MCF 10A (cell line): Measurements from ENCODE around the gene EID2B. TPM values are rescaled to one million over a fixed set of nuclear protein-coding genes. Genes with fewer than 3 reads are reported as not detected.
A peak's percentile ranks its signal among the peaks of the same experiment; 100 is the strongest.

Source experiments
- BruUV-seq: library from RNA; stranded (reverse); fragments of 400-500 nt; replicated peaks from 2 replicates; lab custom pipeline; 2021; lab: Mats Ljungman, UMichigan
- CTCF ChIA-PET: fragments of 300-600 bp; sonication (Branson Sonifier 250); formaldehyde crosslinking; extraction: SDS; loops from one replicate; lab custom pipeline; 2021; ENCODE audit warnings: antibody characterized with exemption, inconsistent platforms; lab: Yijun Ruan, JAX
- POLR2A ChIA-PET: fragments of 300-600, 350-650 bp; sonication (Branson Sonifier 250); formaldehyde crosslinking; extraction: SDS; loops from one replicate; lab custom pipeline; 2020; ENCODE audit warnings: antibody characterized with exemption, inconsistent platforms; lab: Yijun Ruan, JAX
- DNase-seq: peaks from one replicate; pipeline ENCODE4 v3.0.0-alpha.2; 2018; ENCODE audit not compliant: unreplicated experiment
- H3K27ac Mint-ChIP-seq: one replicate; pipeline ENCODE4 v1.8.0; 2022; ENCODE audit warnings: mild to moderate bottlenecking, low read depth, mixed read lengths; ENCODE audit not compliant: unreplicated experiment
- H3K27me3 Mint-ChIP-seq: one replicate; pipeline ENCODE4 v1.8.0; 2022; ENCODE audit warnings: mixed read lengths; ENCODE audit not compliant: insufficient read depth, unreplicated experiment
- H3K36me3 Mint-ChIP-seq: one replicate; pipeline ENCODE4 v1.8.0; 2022; ENCODE audit warnings: mild to moderate bottlenecking, moderate library complexity, mixed read lengths; ENCODE audit not compliant: insufficient read depth, unreplicated experiment
- H3K4me1 Mint-ChIP-seq: one replicate; pipeline ENCODE4 v1.8.0; 2022; ENCODE audit warnings: mixed read lengths; ENCODE audit not compliant: insufficient read depth, unreplicated experiment
- H3K4me3 Mint-ChIP-seq: one replicate; pipeline ENCODE4 v1.8.0; 2022; ENCODE audit warnings: mild to moderate bottlenecking, moderate library complexity, mixed read lengths; ENCODE audit not compliant: unreplicated experiment
- H3K9me3 Mint-ChIP-seq: one replicate; pipeline ENCODE4 v1.8.0; 2022; ENCODE audit warnings: mixed read lengths; ENCODE audit not compliant: unreplicated experiment
- CTCF ChIP-seq: fragments of 200-600 bp; IDR thresholded peaks from one replicate; pipeline ENCODE4 v1.8.0; 2022; ENCODE audit warnings: antibody characterized with exemption, mild to moderate bottlenecking; ENCODE audit not compliant: unreplicated experiment
- intact Hi-C: fragments of 100-400 bp; cut with micrococcal nuclease; formaldehyde crosslinking; loops from 2 replicates; pipeline ENCODE4 v1.14.1; 2022
- total RNA-seq: library from RNA; stranded (reverse); gene quantifications from 2 replicates; pipeline ENCODE4 v1.2.3, GENCODE V29; 2022

Gene EID2B
- total RNA-seq, 1 experiment from 2014 or later, result 2.0 TPM

GRCh38 chr19:39492788-39493187 is 39.9 kb downstream of the EID2B start:
- Mint-ChIP-seq H3K36me3 (peaks cover 48% of the 10 kb centered on the region), H3K27me3 (peaks cover 2% of the 10 kb centered on the region), H3K4me3 (no peak overlapping the region), H3K9me3 (no peaks in the 10 kb centered on the region), H3K4me1 (peaks cover 7% of the 10 kb centered on the region), H3K27ac (no peak overlapping the region)
- no peak for DNase-seq
- ChIA-PET POLR2A (interaction anchor here (0.6 kb wide), 1 partner anchor 1401 kb away, joined by 5 read pairs; no protein-coding TSS in a partner anchor), CTCF (interaction anchor here (0.7 to 1.6 kb wide), 3 partner anchors 18 to 53 kb away, joined by 3 read pairs; no protein-coding TSS in a partner anchor)
- intact Hi-C loops, result no loop called here
- TF ChIP-seq CTCF, result no peak
- BruUV-seq, result no TSS peak

- no peaks in the 10 kb centered on the region for H3K9me3 Mint-ChIP-seq
- no peaks in the 10 kb centered on the region for H3K27me3 Mint-ChIP-seq
- H3K4me1 Mint-ChIP-seq, result peaks cover 7% of the 10 kb centered on the region
- intact Hi-C loops, result no loop called here
- ChIA-PET CTCF (interaction anchor here (0.7 to 1.6 kb wide), 3 partner anchors 18 to 52 kb away, joined by 3 read pairs; no protein-coding TSS in a partner anchor), POLR2A (interaction anchor here (0.6 to 1.0 kb wide), 3 partner anchors 41 to 1401 kb away, joined by 3 to 5 read pairs (median 5); no protein-coding TSS in a partner anchor)
- no peak overlapping the region for H3K4me3 Mint-ChIP-seq
- no peak for TF ChIP-seq CTCF
- no peak for DNase-seq
- H3K27ac Mint-ChIP-seq, result no peak overlapping the region
- H3K36me3 Mint-ChIP-seq, result peaks cover 51% of the 10 kb centered on the region
- no TSS peak for BruUV-seq
Observed at GRCh38 chr19:39492225-39492624, 40.4 kb downstream of the EID2B start.

- POLR2A ChIA-PET, result interaction anchor here (0.6 to 0.8 kb wide), 2 partner anchors 99 to 173 kb away, joined by 3 read pairs; partner anchors contain the start of genes MED29 and PAF1
Observed at GRCh38 chr19:39489756-39490155, 42.9 kb downstream of the EID2B start.

GRCh38 chr19:39483141-39483540 is 49.5 kb downstream of the EID2B start:
- Mint-ChIP-seq H3K27me3 (no peaks in the 10 kb centered on the region), H3K9me3 (no peaks in the 10 kb centered on the region), H3K4me1 (peaks cover 15% of the 10 kb centered on the region), H3K4me3 (peak overlapping the region; percentile 88), H3K27ac (peak overlapping the region; percentile 91), H3K36me3 (peaks cover 27% of the 10 kb centered on the region)
- TF ChIP-seq CTCF, result no peak
- intact Hi-C loops, result no loop called here
- DNase-seq, result no peak
- ChIA-PET CTCF (no interaction called here), POLR2A (no interaction called here)
- BruUV-seq, result no TSS peak

More at GRCh38 chr19:39489756-39490155, 42.9 kb downstream of the EID2B start:
- no peak for DNase-seq
- CTCF ChIA-PET, result interaction anchor here (0.6 to 1.0 kb wide), 4 partner anchors 13 to 61 kb away, joined by 3 to 4 read pairs (median 3); no protein-coding TSS in a partner anchor
- TF ChIP-seq CTCF, result no peak
- no peak overlapping the region for H3K27ac Mint-ChIP-seq
- BruUV-seq, result no TSS peak
- no peaks in the 10 kb centered on the region for H3K27me3 Mint-ChIP-seq
- no peaks in the 10 kb centered on the region for H3K9me3 Mint-ChIP-seq
- intact Hi-C loops, result no loop called here
- H3K4me3 Mint-ChIP-seq, result no peak overlapping the region
- H3K36me3 Mint-ChIP-seq, result peaks cover 62% of the 10 kb centered on the region
- H3K4me1 Mint-ChIP-seq, result peaks cover 7% of the 10 kb centered on the region
